Activated CD4-positive, CD25-positive, alpha-beta regulatory T cell treated with anti-CD3 and anti-CD28 coated beads, Interleukin-2, amount 50 U/mL, for 72 hours (primary cell): Measurements from ENCODE around the gene DPEP3.
"Not testable (repeated sequence)": the region's sequence is repeated elsewhere in the genome, so short reads cannot be mapped to it uniquely, and the experiment has no call there.

ENCODE experiments used
- DNase-seq: peaks from one replicate; pipeline ENCODE4 v3.0.0; 2021

DPEP3 gene, protein sequence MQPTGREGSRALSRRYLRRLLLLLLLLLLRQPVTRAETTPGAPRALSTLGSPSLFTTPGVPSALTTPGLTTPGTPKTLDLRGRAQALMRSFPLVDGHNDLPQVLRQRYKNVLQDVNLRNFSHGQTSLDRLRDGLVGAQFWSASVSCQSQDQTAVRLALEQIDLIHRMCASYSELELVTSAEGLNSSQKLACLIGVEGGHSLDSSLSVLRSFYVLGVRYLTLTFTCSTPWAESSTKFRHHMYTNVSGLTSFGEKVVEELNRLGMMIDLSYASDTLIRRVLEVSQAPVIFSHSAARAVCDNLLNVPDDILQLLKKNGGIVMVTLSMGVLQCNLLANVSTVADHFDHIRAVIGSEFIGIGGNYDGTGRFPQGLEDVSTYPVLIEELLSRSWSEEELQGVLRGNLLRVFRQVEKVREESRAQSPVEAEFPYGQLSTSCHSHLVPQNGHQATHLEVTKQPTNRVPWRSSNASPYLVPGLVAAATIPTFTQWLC

DNA sequence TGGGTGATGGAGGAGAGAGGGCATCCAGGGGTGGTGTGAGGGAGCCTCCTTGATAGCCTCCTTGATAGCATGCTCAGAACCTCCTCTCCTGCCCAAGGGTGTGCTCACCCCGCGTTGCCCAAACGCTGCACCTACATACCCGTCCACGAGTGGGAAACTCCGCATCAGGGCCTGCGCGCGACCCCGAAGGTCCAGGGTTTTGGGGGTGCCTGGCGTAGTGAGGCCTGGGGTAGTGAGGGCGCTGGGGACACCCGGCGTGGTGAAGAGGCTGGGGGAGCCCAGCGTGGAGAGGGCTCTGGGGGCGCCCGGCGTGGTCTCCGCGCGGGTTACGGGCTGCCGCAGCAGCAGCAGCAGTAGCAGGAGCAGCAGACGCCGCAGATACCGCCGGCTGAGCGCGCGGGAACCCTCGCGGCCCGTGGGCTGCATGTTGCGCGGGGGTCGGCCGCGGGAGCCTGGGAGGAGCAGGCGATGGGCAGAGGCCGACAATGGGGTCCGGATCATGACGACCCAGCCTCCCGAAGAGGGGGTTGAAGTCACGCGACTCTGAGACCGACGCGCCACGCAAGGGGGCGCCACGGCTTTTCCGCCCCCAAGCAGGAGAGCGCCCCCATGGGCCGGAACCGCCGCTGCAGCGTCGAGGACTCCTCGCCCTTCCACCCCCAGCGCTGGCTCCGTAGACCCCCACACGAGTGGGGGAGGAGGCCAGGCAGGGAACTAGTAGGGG is at the start of gene DPEP3:
Gene DPEP3, minus strand, starts transcription at position 545 of the 724 bp plus-strand sequence. Its CDS starts 119 bp downstream, at position 426.
- DNase-seq: no peak

DNA sequence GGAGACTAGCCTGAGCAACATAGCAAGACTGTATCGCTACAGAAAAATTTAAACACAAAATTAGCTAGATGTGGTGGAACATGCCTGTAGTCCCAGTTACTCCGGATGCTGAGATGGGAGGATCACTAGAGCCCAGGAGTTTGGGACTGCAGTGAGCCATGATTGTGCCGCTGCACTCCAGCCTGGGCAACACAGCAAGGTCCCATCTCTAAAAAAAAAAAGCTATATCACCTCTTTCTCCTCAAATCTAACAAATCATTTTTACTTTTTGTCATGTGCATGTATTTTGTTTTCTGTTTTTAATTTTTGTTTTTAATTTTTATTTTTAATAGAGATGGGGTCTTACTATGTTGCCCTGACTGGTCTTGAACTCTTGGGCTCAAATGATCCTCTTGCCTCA is 48.7 kb upstream of the DPEP3 start:
- DNase-seq: no peak

GRCh38 chr16:68022728-68023537 is 42.6 kb upstream of the DPEP3 start, which contains the start of the genes DDX28 and DUS2:
Gene DDX28 (minus strand): TSS chr16:68023232. CDS start chr16:68023202, 30 bp downstream.
Gene DUS2 (plus strand): TSS chr16:68023284. CDS start chr16:68038024, 14,740 bp downstream.
- peak; percentile 96 for DNase-seq

DNA sequence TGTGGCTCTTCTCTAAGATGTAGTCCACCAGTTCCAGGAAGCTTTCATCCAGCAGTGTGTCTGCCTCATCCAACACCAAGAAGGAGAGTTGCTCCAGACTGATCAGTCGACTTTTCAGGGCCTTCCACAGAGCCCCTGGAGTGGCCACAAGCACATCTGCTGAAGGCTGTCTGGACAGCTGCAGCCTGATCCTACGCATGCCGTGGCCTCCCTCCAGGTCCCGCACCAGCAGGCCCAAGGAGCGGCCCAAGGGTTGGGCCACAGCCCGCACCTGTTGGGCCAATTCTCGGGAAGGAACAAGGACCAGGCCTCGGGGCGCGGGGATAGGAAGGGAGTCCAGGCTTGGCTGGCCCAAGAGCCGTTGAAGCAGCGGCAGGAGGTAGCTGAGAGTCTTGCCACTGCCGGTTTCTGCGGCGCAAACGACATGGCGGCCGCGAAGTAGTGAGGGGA is 42.0 kb upstream of the DPEP3 start:
- DNase-seq: no peak

DNA sequence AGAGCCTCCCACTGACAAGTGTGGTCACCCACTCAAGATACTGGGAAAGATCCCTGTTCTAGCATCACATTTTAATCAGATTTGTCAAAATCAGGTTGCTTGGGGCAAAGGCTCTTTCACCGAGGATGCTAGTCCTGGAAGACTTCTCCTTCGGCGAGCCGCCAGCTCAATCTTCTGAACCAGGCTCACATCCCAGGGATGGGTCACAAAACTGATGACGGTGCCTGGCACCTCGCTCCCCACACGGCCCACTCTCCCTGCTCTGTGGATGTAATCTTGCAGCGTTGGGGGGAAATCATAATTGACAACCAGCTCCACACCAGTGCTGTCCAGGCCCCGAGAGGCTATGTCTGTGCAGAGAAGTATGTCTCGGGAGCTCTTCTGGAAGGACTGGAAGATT is 41.2 kb upstream of the DPEP3 start:
- no peak for DNase-seq

DNA sequence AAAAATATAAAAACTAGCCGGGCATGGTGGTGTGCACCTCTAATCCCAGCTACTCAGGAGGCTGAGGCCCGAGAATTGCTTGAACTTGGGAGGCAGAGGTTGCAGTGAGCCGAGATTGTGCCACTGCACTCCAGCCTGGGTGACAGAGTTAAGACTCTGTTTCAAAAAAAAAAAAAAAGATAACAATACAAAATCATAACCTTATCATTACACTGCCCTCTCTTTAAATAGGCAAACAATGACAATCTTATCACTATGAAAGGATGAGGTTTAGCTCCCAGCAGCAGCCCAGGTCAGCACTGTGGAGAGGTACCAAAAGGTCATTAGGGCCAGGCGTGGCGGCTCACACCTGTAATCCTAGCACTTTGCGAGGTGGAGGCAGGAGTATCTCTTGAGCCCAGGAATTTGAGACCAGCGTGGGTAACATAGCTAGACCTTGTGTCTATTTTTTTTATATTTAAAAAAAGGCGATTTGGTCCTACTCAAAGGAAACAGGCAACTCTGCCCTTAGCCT is 38.9 kb upstream of the DPEP3 start:
- DNase-seq: no peak

DNA sequence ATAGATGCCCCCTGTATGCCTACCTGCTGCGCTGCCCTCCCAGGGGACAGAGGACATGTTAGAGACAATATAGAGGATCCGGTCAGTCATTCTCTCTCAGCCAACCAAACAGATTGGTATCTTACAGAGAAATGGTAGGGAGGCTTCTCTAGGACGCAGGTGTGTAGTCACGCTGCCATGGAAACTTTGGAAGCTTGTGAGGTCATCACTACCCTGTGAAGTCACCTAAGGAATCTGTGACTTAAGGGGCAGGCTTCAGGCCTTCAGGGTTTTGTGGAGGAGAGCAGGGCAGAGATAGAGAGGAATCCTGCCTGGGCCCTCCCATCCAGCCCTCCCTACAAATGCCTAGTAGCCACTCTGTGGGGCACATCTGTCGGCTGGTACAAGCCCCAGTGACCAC is 35.4 kb upstream of the DPEP3 start, which contains the start of gene DPEP2NB:
Gene DPEP2NB, minus strand, starts transcription at position 231 of the 400 bp plus-strand sequence. Its CDS starts 141 bp downstream, at position 90.
- DNase-seq: no peak

- no peak for DNase-seq
Measured at GRCh38 chr16:68013440-68013839, 33.1 kb upstream of the DPEP3 start.

DNA sequence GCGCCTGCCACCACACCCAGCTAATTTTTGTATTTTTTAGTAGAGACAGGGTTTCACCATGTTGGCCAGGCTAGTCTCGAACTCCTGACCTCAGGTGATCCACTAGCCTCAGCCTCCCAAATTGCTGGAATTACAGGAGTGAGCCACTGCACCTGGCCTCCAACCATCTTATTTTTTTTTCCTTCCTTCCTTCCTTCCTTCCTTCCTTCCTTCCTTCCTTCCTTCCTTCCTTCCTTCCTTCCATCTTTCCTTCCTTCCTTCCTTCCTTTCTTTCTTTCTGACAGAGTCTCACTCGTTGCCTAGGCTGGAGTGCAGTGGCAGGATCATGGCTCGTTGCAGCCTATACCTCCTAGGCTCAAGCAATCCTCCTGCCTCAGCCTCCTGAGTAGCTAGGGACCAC is 29.6 kb upstream of the DPEP3 start:
- not testable (repeated sequence) for DNase-seq

- no peak for DNase-seq
Measured at GRCh38 chr16:68009157-68009735, 28.9 kb upstream of the DPEP3 start.

DNA sequence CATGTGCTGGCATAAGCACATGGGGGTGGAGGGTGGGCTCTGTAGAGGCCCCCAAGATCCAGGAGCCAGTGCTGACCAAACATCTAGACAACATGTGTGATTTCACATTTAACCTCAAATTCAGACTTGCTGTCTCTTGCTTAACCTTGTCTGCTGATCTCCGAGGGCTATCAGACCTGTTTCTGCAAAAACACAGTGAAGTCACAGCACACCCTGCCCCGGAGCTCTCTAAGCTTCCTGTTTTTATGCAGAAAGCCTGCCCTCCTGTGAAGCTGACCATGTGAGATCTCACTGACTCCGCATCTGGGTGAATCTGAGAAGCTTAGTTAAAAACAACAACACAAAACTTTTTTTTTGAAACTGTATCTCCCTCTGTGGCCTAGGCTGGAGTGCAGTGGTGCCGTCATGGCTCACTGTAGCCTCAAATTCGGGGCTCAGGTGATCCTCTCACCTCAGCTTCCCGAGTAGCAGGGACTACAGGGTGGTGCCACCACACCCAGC is 25.5 kb upstream of the DPEP3 start:
- peak; percentile 52 for DNase-seq

GRCh38 chr16:68005211-68005610 is 24.9 kb upstream of the DPEP3 start:
- DNase-seq: no peak

DNA sequence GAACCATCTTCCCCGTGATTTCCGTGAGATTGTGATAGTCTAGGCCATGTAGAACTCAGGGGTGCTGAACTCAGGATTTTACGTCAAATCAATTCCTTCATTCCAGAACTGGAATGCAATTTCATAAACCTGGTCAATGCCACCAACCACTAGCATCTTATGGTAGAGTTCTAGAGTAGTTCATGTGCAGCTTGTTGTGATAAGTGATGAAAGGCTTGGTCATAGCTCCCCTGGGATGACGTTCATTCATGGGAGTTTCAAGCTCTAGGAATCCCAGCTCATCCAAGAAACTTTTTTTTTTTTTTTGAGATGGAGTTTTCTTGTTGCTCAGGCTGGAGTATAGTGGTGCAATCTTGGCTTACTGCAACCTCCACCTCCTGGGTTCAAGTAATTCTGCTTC is 22.7 kb upstream of the DPEP3 start:
- DNase-seq: no peak

DNA sequence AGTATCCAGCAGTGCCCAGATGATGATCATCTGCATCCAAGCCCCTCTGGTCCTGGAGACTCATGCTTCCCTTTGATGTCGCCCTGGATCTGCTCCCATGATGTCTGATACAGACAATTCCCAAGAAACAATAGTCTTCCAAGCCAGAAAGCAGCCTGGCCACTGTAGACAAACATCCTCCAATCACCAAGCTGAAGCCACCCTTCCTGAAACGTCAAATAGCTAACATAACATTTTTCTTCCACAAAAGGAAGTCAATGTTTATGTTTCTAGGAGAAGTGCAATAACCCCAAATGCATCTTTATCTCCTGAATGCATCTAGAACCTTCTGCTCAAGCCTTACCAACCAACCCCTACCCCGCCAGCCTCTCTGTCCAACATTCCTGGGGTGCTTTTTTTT is 20.2 kb upstream of the DPEP3 start:
- no peak for DNase-seq

GRCh38 chr16:67999985-68000384 is 19.7 kb upstream of the DPEP3 start:
- no peak for DNase-seq

GRCh38 chr16:67998779-67999688 is 18.7 kb upstream of the DPEP3 start, which contains the start of gene DPEP2:
Gene DPEP2 (minus strand): TSS chr16:67999484. CDS start chr16:67993212, 6,272 bp downstream.
- not testable (repeated sequence) for DNase-seq

DNA sequence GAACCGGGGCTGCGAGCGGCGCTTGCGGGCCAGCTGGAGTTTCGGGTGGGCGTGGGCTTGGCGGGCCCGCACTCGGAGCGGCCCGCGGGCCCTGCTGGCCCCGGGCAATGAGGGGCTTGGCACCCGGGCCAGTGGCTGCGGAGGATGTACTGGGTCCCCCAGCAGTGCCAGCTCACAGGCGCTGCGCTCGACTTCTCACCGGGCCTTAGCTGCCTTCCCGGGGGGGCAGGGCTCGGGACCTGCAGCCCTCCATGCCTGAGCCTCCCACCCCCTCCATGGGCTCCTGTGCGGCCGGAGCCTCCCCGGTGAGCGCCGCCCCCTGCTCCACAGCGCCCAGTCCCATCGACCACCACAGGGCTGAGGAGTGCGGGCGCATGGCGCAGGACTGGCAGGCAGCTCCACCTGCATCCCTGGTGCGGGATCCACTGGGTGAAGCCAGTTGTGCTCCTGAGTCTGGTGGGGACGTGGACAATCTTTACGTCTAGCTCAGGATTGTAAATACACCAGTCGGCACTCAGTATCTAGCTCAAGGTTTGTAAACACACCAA is 18.0 kb upstream of the DPEP3 start:
- not testable (repeated sequence) for DNase-seq

- DNase-seq: no peak
Measured at GRCh38 chr16:67996666-67997065, 16.4 kb upstream of the DPEP3 start.

- DNase-seq: no peak
Measured at GRCh38 chr16:67995423-67995822, 15.1 kb upstream of the DPEP3 start.

DNA sequence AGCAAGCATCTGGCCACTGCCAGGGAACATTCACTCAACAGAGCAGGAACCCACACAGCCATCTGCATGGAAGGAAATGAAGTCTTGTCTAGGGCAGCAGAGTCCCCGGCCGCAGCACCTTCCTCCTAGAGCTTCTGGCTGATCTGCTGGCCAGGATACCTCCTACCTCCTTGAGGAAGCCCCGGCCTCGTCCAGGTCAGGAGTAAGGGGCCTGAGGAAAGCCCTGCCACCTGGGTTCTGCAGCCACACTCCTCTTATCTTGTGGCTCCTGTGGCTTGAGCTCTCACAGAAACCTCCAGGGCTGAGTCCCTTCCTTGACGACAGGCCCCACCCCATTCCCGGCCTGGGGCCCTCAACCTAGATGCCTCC is 13.7 kb upstream of the DPEP3 start:
- not testable (repeated sequence) for DNase-seq
